Right lobe of liver (tissue), 4 donors: ENCODE measurements around the gene RNASE9.

Experiments
- CTCF ChIP-seq, 4 donors: fragments of 200-600 bp in 3 of 4; fragments of 450-650 bp in 1 of 4; IDR thresholded peaks; one replicate each; pipeline versions ENCODE4 v1.5.1 to v1.8.0; 2016 to 2022; ENCODE audit warnings: antibody characterized with exemption in 4 of 4, mild to moderate bottlenecking in 2 of 4
- POLR2A ChIP-seq: fragments of 450-650 bp; IDR thresholded peaks from one replicate; pipeline ENCODE4 v1.6.1; 2017; ENCODE audit warnings: antibody characterized with exemption, mild to moderate bottlenecking
- donor health status: DM: no; HTN: no; CAD: no.
- donor health status: DM: no; HTN: no; CAD: no.
- donor health status: DM: no; HTN: yes; CAD: no.

- TF ChIP-seq CTCF (IDR thresholded peaks at IDR 0.05): no peak
- TF ChIP-seq POLR2A: no peak
These were observed 3.1 kb upstream of the RNASE9 start for GRCh38 chr14:20563971-20564370.
